Common myeloid progenitor, CD34-positive (primary cell): ENCODE measurements around the gene ARSG.
A peak's percentile ranks its signal among the peaks of the same experiment; 100 is the strongest.

Source experiments
- CTCF ChIA-PET: fragments of 350-600 bp; sonication (Branson Sonifier 250); formaldehyde crosslinking; loops from one replicate; lab custom pipeline; 2021; ENCODE audit warnings: antibody characterized with exemption; lab: Charles Lee
- POLR2A ChIA-PET: fragments of 350-600 bp; sonication (Branson Sonifier 250); formaldehyde crosslinking; loops from one replicate; lab custom pipeline; 2021; ENCODE audit warnings: antibody characterized with exemption; lab: Charles Lee
- DNase-seq, 3 donors: peaks; one replicate each; pipeline versions ENCODE4 v3.0.0 to v3.0.0-alpha.2; 2013
- H3K27ac ChIP-seq, 2 experiments: 1 replicate in 1 of 2; 2 replicates in 1 of 2; pipeline ENCODE4 v1.7.0; 2013; ENCODE audit warnings: inconsistent platforms in 2 of 2, low read length in 2 of 2, mild to moderate bottlenecking in 2 of 2, low read depth in 1 of 2, moderate library complexity in 1 of 2; ENCODE audit not compliant: severe bottlenecking in 2 of 2, insufficient read depth in 1 of 2, poor library complexity in 1 of 2
- H3K27me3 ChIP-seq, 5 experiments: replicated peaks in 2 of 5; 1 replicate in 3 of 5; 2 replicates in 2 of 5; pipeline versions ENCODE4 v1.6.1 to v1.7.0; 2013; ENCODE audit warnings: low read length in 4 of 5, mild to moderate bottlenecking in 2 of 5, moderate library complexity in 2 of 5, inconsistent platforms in 1 of 5; ENCODE audit not compliant: insufficient read depth in 5 of 5, control insufficient read depth in 4 of 5
- H3K36me3 ChIP-seq, 4 experiments: 1 replicate in 2 of 4; 2 replicates in 2 of 4; pipeline versions ENCODE4 v1.6.1 to v1.7.0; 2013; ENCODE audit warnings: low read length in 3 of 4, control low read depth in 1 of 4, mild to moderate bottlenecking in 1 of 4; ENCODE audit not compliant: control insufficient read depth in 4 of 4, insufficient read depth in 4 of 4
- H3K4me1 ChIP-seq, 4 experiments: 1 replicate in 3 of 4; 2 replicates in 1 of 4; pipeline versions ENCODE4 v1.6.1 to v1.7.1; 2013; ENCODE audit warnings: low read length in 3 of 4, mild to moderate bottlenecking in 3 of 4, control low read depth in 1 of 4, inconsistent platforms in 1 of 4, moderate library complexity in 1 of 4; ENCODE audit not compliant: control insufficient read depth in 4 of 4, insufficient read depth in 4 of 4; ENCODE audit errors: control extremely low read depth in 1 of 4
- H3K4me3 ChIP-seq, 7 experiments: 1 replicate in 4 of 7; 2 replicates in 3 of 7; pipeline versions ENCODE4 v1.5.1 to v1.7.0; 2013; ENCODE audit warnings: mild to moderate bottlenecking in 7 of 7, low read length in 6 of 7, moderate library complexity in 6 of 7, inconsistent platforms in 2 of 7, low read depth in 2 of 7, control low read depth in 1 of 7; ENCODE audit not compliant: insufficient read depth in 4 of 7, control insufficient read depth in 1 of 7; ENCODE audit errors: extremely low read depth in 1 of 7
- H3K9me3 ChIP-seq, 5 experiments: 1 replicate in 4 of 5; 2 replicates in 1 of 5; pipeline versions ENCODE4 v1.6.1 to v1.7.1; 2013; ENCODE audit warnings: low read length in 4 of 5, mild to moderate bottlenecking in 2 of 5, inconsistent platforms in 1 of 5, low read depth in 1 of 5, moderate library complexity in 1 of 5; ENCODE audit not compliant: control insufficient read depth in 4 of 5, insufficient read depth in 2 of 5; ENCODE audit errors: control extremely low read depth in 1 of 5
- WGBS: methylation state at CpG from one replicate; pipeline ENCODE4 v1.1.5; 2013; ENCODE audit not compliant: insufficient coverage; 5-methylcytosine and 5-hydroxymethylcytosine counted together

The ARSG gene

DNA sequence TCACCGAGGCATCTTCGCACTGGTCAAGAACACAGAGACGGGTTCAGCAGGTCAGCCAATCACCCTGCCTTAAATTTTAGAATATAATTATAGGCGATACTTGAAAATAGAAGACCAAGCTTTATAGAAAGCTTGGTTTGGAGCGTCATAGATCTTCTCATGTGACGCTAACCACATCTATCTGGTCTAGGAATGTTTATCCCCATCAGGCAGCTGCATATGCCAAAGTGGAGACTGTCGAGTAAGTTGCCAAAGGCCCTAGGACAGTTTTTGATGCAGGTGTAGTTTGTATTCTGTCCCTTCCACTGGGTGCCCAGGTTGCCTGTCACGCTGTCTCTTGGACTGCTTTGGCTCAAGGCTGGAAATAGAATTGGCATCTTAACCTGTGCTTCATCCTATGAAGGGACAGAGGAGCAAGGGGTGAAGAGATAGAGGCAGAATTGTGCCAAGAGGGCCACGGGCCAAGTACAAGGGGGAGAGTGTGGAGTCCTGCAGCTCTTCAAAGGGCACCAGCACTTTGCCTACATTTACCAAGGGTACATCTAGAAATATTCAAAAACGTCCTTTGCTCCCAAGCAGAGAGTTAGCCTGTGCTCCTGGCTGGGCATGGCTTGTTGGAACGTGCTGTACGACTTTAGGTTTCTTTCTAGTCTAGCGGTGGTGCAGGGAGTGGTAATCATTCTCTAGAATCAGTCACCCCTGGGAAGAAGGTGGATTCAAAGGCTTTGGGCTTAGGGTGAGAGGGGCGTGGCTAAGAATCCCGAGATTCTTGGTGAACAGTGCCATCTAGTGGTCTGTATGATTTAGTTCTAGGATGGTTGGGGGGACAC lies 171.3 kb downstream of the ARSG start:
- H3K27ac ChIP-seq: no peak overlapping the region
- no peaks in the 10 kb centered on the region for H3K36me3 ChIP-seq
- H3K4me1 ChIP-seq: peaks cover 22 to 41% (median 34%) of the 10 kb centered on the region in 4 experiments
- DNase-seq: peak; percentile 88 to 93 (median 89)
- CTCF ChIA-PET: interaction anchor here (0.9 to 2.3 kb wide), 11 partner anchors 17 to 406 kb away, joined by 3 to 13 read pairs (median 4); partner anchors contain the start of gene AMZ2
- H3K9me3 ChIP-seq: no peaks in the 10 kb centered on the region
- POLR2A ChIA-PET: interaction anchor here (0.9 kb wide), 1 partner anchor 23 kb away, joined by 3 read pairs; no protein-coding TSS in a partner anchor
- H3K27me3 ChIP-seq: no peaks in the 10 kb centered on the region
- H3K4me3 ChIP-seq: peak overlapping the region in 1 of 7 experiments; percentile 12
- WGBS: 52% methylated on average over 10 of the region's 15 CpGs

DNA sequence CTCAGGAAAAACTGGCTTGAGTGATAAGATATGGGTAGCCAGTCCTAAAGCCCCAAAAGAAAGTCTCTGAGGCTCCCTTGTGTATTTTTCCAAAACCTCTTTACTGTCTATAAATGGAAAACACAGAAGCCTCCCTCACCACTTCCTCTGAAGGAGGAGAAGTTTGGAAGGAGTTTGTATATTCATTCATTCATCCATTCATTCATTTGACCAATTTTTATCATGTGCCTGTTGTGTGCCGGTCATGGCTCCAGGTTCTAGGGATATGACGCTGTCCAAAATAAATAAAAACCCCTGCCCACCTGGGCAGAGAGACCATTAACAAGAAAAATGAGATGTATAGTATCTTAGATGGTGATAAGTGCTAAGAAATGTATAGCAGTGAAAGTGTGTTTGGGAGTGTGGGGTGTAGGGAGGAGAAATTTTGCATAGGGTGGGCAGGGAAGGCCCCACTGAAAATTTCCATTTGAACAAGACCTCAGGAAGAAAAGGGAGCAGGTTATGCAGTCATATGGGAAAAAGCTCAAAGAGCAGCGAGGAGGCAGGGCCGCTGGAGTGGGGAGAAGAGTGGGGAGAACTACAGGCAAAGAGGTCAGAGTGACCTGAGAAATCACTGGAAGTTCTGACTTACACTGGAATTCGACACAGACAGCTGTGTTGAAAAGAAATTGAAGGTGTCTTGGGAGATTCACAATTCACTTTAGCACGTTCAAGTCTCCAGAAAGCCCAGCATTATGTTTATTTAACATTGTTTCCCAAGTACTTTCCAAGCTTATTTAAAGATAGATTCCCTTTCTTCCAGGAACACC lies 172.1 kb downstream of the ARSG start:
- whole genome bisulfite sequencing: 87% methylated on average over 3 of the region's 6 CpGs
- Histone ChIP-seq H3K27ac (no peak overlapping the region), H3K4me1 (peaks cover 17 to 34% (median 28%) of the 10 kb centered on the region in 4 experiments), H3K36me3 (no peaks in the 10 kb centered on the region), H3K27me3 (no peaks in the 10 kb centered on the region), H3K9me3 (no peaks in the 10 kb centered on the region), H3K4me3 (no peak overlapping the region)
- ChIA-PET CTCF (interaction anchor here (0.5 to 2.6 kb wide), 20 partner anchors 18 to 520 kb away, joined by 3 to 13 read pairs (median 3); no protein-coding TSS in a partner anchor), POLR2A (no interaction called here)
- no peak for DNase-seq

DNA sequence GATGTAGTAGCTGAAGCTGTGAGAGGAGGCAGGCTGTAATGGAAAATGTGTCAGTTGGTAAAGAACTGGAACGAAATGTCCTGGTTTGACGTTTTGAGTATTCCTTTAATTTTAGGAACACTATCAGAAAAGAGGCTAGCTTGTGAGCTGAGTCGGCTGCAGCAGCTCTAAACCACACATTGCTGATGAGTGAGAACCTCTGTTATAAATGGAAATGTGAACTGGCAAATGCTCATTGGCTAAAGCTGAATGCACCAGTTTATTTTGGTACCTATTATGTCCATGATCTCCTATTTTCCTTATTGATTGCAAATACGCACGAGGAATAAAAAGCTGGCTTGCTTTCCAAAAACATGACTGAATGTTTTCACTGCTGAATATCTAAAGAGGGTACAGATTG lies 177.0 kb downstream of the ARSG start:
- H3K27ac ChIP-seq: no peak overlapping the region
- H3K4me3 ChIP-seq: no peak overlapping the region
- no peak for DNase-seq
- H3K4me1 ChIP-seq: peaks cover 0 to 2% (median 0%) of the 10 kb centered on the region in 4 experiments
- no peaks in the 10 kb centered on the region for H3K27me3 ChIP-seq
- ChIA-PET POLR2A (no interaction called here), CTCF (interaction anchor here (0.7 to 4.0 kb wide), 8 partner anchors 9 to 777 kb away, joined by 3 to 21 read pairs (median 4); no protein-coding TSS in a partner anchor)
- no peaks in the 10 kb centered on the region for H3K36me3 ChIP-seq
- WGBS: 76% methylated on average over 5 of the region's 5 CpGs
- H3K9me3 ChIP-seq: no peaks in the 10 kb centered on the region

DNA sequence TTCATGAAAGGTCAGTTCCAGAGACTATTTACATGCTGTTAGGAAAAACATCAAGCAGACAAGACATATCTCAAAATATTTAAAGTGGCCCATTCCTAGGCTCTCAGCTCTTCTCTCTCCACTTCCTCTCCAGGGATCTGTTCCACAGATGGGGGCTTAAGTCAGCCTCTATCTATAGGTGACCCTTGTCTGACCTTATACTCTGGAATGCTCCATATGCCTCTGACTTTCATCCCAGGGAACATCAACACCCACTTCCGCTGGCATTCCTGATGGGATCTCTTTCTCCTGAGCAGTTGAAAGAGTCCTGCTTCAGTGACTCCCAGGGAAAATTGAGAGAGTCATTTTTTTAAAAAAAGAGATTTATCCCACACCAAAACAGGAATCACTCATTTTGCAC lies 177.5 kb downstream of the ARSG start:
- Histone ChIP-seq H3K27me3 (no peaks in the 10 kb centered on the region), H3K27ac (no peak overlapping the region), H3K9me3 (no peaks in the 10 kb centered on the region), H3K4me1 (no peaks in the 10 kb centered on the region), H3K36me3 (no peaks in the 10 kb centered on the region), H3K4me3 (no peak overlapping the region)
- ChIA-PET CTCF (interaction anchor here (1.1 to 4.0 kb wide), 6 partner anchors 9 to 296 kb away, joined by 3 to 21 read pairs (median 4); no protein-coding TSS in a partner anchor), POLR2A (no interaction called here)
- DNase-seq: no peak
- WGBS: 100% methylated on average over 1 of the region's 1 CpG
